GM12878 (cell line): ENCODE results near the gene RPL22. TPM values are rescaled to one million over a fixed set of nuclear protein-coding genes. Genes with fewer than 3 reads are reported as not detected.
A peak's percentile ranks its signal among the peaks of the same experiment; 100 is the strongest.

ENCODE experiments used
- ATAC-seq: fragments of 200-7000 bp; cut with Tn5 transposase; 3 replicates; pipeline ENCODE4 v1.9.1; 2020; ENCODE audit warnings: mild to moderate bottlenecking, moderate library complexity
- BruUV-seq: library from RNA; stranded (reverse); fragments of 400-500 nt; replicated peaks from 2 replicates; lab custom pipeline; 2021; lab: Mats Ljungman, UMichigan
- CTCF ChIA-PET: fragments of 300-600 bp; sonication (Branson Sonifier 250); formaldehyde crosslinking; extraction: SDS; loops from one replicate; lab custom pipeline; 2021; ENCODE audit warnings: inconsistent platforms; lab: Yijun Ruan, JAX
- POLR2A ChIA-PET: fragments of 350-600 bp; formaldehyde crosslinking; extraction: SDS; loops from one replicate; lab custom pipeline; 2021; ENCODE audit warnings: inconsistent platforms; lab: Charles Lee
- RAD21 ChIA-PET: fragments of 300-600 bp; sonication (Branson Sonifier 250); formaldehyde crosslinking; loops from one replicate; lab custom pipeline; 2023; ENCODE audit warnings: antibody characterized with exemption; ENCODE audit not compliant: unreplicated experiment; lab: Charles Lee
- SMC1A ChIA-PET: fragments of 300-600 bp; sonication (Branson Sonifier 250); formaldehyde crosslinking; loops from one replicate; lab custom pipeline; 2023; ENCODE audit not compliant: unreplicated experiment, uncharacterized antibody; lab: Charles Lee
- DNase-seq: peaks from one replicate; pipeline ENCODE4 v3.0.0-alpha.2; 2011; ENCODE audit warnings: low read depth, low spot score
- FAIRE-seq: peaks from 3 replicates; lab custom pipeline; 2011; peaks lifted over from hg19 to GRCh38; lab: Jason Lieb, UNC
- H2AFZ ChIP-seq: 2 replicates; pipeline ENCODE4 v1.6.0; 2011; ENCODE audit warnings: low read depth, low read length, control low read depth; ENCODE audit not compliant: control insufficient read depth
- H3K27ac ChIP-seq: 2 replicates; pipeline ENCODE4 v1.5.1; 2011; ENCODE audit warnings: control low read depth; ENCODE audit not compliant: control insufficient read depth, insufficient read depth
- H3K27me3 ChIP-seq, 2 experiments: replicated peaks in 1 of 2; 2 replicates each; pipeline versions ENCODE4 v1.6.0 to v1.6.1; 2011; ENCODE audit warnings: low read length in 1 of 2; ENCODE audit not compliant: control insufficient read depth in 2 of 2, insufficient read depth in 2 of 2
- H3K36me3 ChIP-seq, 2 experiments: 2 replicates each; pipeline ENCODE4 v1.5.1; 2011; ENCODE audit warnings: low read length in 1 of 2; ENCODE audit not compliant: control insufficient read depth in 2 of 2, insufficient read depth in 2 of 2
- H3K4me1 ChIP-seq: 2 replicates; pipeline ENCODE4 v1.6.1; 2011; ENCODE audit warnings: mild to moderate bottlenecking, low read length, moderate library complexity, mixed read lengths; ENCODE audit not compliant: control insufficient read depth, insufficient read depth
- H3K4me2 ChIP-seq: 2 replicates; pipeline ENCODE4 v1.6.0; 2011; ENCODE audit warnings: control low read depth; ENCODE audit not compliant: control insufficient read depth, insufficient read depth
- H3K4me3 ChIP-seq: fragments of 200-600 bp; sonication (generic); 2 replicates; pipeline ENCODE4 v1.5.1; 2016
- H3K79me2 ChIP-seq: 2 replicates; pipeline ENCODE4 v1.6.0; 2011; ENCODE audit warnings: low read length; ENCODE audit not compliant: control insufficient read depth, insufficient read depth
- H3K9ac ChIP-seq: 2 replicates; pipeline ENCODE4 v1.8.0; 2011; ENCODE audit warnings: low read length, control low read depth, mixed read lengths; ENCODE audit not compliant: control insufficient read depth, insufficient read depth
- H3K9me3 ChIP-seq: replicated peaks from 3 replicates; pipeline ENCODE4 v1.5.1; 2011; ENCODE audit warnings: mild to moderate bottlenecking, low read length; ENCODE audit not compliant: control insufficient read depth, insufficient read depth
- H4K20me1 ChIP-seq: 2 replicates; pipeline ENCODE4 v1.6.0; 2011; ENCODE audit not compliant: control insufficient read depth, insufficient read depth
- GABPA ChIP-seq: IDR thresholded peaks from 2 replicates; pipeline ENCODE4 v1.6.1; 2014; ENCODE audit warnings: antibody characterized with exemption, low read depth, mild to moderate bottlenecking, inconsistent platforms
- IRF3 ChIP-seq: fragments of 450-650 bp; IDR thresholded peaks from 2 replicates; pipeline ENCODE4 v1.6.1; 2014; ENCODE audit warnings: mild to moderate bottlenecking
- POLR2A ChIP-seq: IDR thresholded peaks from 2 replicates; pipeline ENCODE4 v1.6.1; 2011; ENCODE audit warnings: low read depth, mild to moderate bottlenecking, low read length
- POLR2AphosphoS5 ChIP-seq: IDR thresholded peaks from 2 replicates; pipeline ENCODE4 v1.6.1; 2011; ENCODE audit warnings: mild to moderate bottlenecking, low read length, inconsistent platforms
- RAD21 ChIP-seq: IDR thresholded peaks from 2 replicates; pipeline ENCODE4 v1.6.1; 2011; ENCODE audit warnings: mild to moderate bottlenecking, low read depth, low read length, moderate library complexity; ENCODE audit not compliant: insufficient read depth
- SREBF1 ChIP-seq: IDR thresholded peaks from 2 replicates; pipeline ENCODE4 v1.6.1; 2012; ENCODE audit warnings: mild to moderate bottlenecking, low read length
- SUPT20H ChIP-seq: IDR thresholded peaks from 2 replicates; pipeline ENCODE4 v1.6.1; 2011; ENCODE audit warnings: low read depth, mild to moderate bottlenecking, low read length, moderate library complexity, borderline replicate concordance; ENCODE audit not compliant: control insufficient read depth
- WGBS: methylation state at CpG from one replicate; pipeline ENCODE4 v1.1.6; 2016; ENCODE audit warnings: low lambda C conversion rate; ENCODE audit not compliant: insufficient replicate concordance, insufficient coverage; ENCODE audit errors: missing lambda C conversion rate; 5-methylcytosine and 5-hydroxymethylcytosine counted together
- in situ Hi-C: fragments of 300-500 bp; cut with MboI; formaldehyde crosslinking; loops from 9 replicates; pipeline ENCODE4 v1.14.3; 2018; ENCODE audit warnings: mixed read lengths
- intact Hi-C: fragments of 100-400 bp; cut with micrococcal nuclease; formaldehyde crosslinking; loops from one replicate; pipeline ENCODE4 v1.14.2; 2022; ENCODE audit not compliant: unreplicated experiment
- polyA plus RNA-seq, 11 experiments: library from polyadenylated mRNA; depleted of rRNA in 4 of 11; unstranded in 6 of 11; stranded (reverse) in 5 of 11; fragments of >200 nt; fragmentation: Nextera tagmentation in 4 of 11; fragmentation: Illumina TruSeq in 1 of 11; extraction: Ambion mirVana in 4 of 11; extraction: Trizol in 1 of 11; gene quantifications; 1 replicate in 1 of 11; 2 replicates in 10 of 11; pipeline versions ENCODE4 v1.2.1 to v1.2.3, GENCODE V29; 2011 to 2016; ENCODE audit warnings: inconsistent platforms in 2 of 11, missing spikeins in 2 of 11, low read depth in 1 of 11
- total RNA-seq, 4 experiments: library from RNA; depleted of rRNA in 3 of 4; stranded (reverse); fragments of >200 nt in 3 of 4; fragmentation: Illumina TruSeq in 1 of 4; extraction: Trizol in 1 of 4; gene quantifications; 2 replicates each; pipeline versions ENCODE4 v1.2.1 to v1.2.3, GENCODE V29; 2013 to 2021
- TF ChIP-seq, protein P1 (sequence below), 3 experiments: IDR thresholded peaks in 2 of 3; conservative IDR thresholded peaks in 1 of 3; 2 replicates each; pipeline ENCODE4 v1.5.1; 2011; ENCODE audit warnings: low read depth in 3 of 3, low read length in 3 of 3, mild to moderate bottlenecking in 3 of 3, control low read depth in 2 of 3, moderate library complexity in 2 of 3, inconsistent platforms in 1 of 3, mixed read lengths in 1 of 3; ENCODE audit not compliant: control insufficient read depth in 2 of 3, insufficient read depth in 1 of 3; ENCODE audit errors: extremely low read depth in 1 of 3

Gene RPL22
- total and polyA plus RNA-seq, 10 of the 15 experiments (the other 5 are each of a cell fraction or from before 2014, with no cell fraction given): 191 to 560 (median 430) TPM

DNA sequence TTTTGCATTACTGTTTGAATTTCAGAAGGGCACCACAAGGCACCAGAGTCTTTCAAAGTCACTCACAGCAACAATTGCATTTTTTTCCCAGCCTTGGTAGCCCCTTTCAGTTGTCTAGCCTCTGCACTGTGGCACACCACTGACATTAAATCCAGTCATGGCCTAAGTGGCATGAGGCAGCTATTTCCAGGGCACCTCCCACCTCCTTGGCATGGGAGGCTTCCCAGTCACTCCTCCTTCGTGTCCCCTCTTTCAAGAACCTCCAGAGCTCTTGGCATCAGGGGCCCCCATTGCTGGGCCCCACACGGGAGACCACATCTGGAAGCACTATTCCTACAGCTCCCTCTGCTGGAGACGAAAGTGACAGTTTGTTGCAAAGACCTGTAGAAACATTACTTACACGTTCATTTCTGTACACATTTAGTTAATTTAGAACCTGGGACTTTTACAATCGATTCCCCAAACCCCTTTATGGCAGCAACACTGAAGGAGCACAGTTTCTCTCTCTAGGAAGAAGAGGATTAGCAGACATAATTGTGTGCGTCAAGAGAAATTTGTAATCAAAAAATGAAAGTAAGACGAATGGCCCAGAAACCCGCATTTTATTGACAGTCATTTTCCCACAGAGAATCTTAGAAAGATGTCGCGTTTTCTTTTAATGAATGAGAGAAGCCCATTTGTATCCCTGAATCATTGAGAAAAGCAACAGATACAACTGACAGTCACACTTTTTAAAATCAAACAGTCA is 13.6 kb downstream of the RPL22 start:
- Histone ChIP-seq H3K9me3 (no peaks in the 10 kb centered on the region), H3K9ac (no peak overlapping the region), H2AFZ (no peak overlapping the region), H3K27me3 (no peaks in the 10 kb centered on the region; a peak in 1 of 4 replicates), H3K4me2 (no peak overlapping the region), H3K27ac (no peak overlapping the region), H3K4me3 (no peak overlapping the region), H4K20me1 (peaks cover 22% of the 10 kb centered on the region), H3K79me2 (peaks cover 5% of the 10 kb centered on the region), H3K4me1 (no peaks in the 10 kb centered on the region), H3K36me3 (peaks cover 11 to 32% of the 10 kb centered on the region in 2 experiments)
- ATAC-seq: peak; percentile 32; the same call in 1 of the 3 replicates
- 64% methylated on average over 10 of the region's 10 CpGs for WGBS
- DNase-seq: no peak
- no peak for FAIRE-seq
- SMC1A ChIA-PET: interaction anchor here (1.0 kb wide), 1 partner anchor 75 kb away, joined by 3 read pairs; no protein-coding TSS in a partner anchor
- POLR2A ChIA-PET: no interaction called here
- CTCF ChIA-PET: interaction anchor here (1.0 to 1.4 kb wide), 6 partner anchors 8 to 232 kb away, joined by 3 to 9 read pairs (median 4); partner anchors contain the start of genes RNF207 and RPL22
- in situ Hi-C loops: no loop called here
- intact Hi-C loops: no loop called here
- BruUV-seq: no TSS peak
- no peak for TF ChIP-seq GABPA
- TF ChIP-seq SREBF1: no peak
- no peak for TF ChIP-seq SUPT20H
- peak; percentile 34; the same call in 1 of the 2 replicates for TF ChIP-seq RAD21
- TF ChIP-seq, protein P1, sequence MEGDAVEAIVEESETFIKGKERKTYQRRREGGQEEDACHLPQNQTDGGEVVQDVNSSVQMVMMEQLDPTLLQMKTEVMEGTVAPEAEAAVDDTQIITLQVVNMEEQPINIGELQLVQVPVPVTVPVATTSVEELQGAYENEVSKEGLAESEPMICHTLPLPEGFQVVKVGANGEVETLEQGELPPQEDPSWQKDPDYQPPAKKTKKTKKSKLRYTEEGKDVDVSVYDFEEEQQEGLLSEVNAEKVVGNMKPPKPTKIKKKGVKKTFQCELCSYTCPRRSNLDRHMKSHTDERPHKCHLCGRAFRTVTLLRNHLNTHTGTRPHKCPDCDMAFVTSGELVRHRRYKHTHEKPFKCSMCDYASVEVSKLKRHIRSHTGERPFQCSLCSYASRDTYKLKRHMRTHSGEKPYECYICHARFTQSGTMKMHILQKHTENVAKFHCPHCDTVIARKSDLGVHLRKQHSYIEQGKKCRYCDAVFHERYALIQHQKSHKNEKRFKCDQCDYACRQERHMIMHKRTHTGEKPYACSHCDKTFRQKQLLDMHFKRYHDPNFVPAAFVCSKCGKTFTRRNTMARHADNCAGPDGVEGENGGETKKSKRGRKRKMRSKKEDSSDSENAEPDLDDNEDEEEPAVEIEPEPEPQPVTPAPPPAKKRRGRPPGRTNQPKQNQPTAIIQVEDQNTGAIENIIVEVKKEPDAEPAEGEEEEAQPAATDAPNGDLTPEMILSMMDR (IDR thresholded peaks at IDR 0.05 in 2 of 3, conservative IDR thresholded peaks at IDR 0.05 in 1 of 3; ENCODE audit: control insufficient read depth in 2 of 3, extremely low read depth in 1 of 3, insufficient read depth in 1 of 3, low read depth in 3 of 3, low read length in 3 of 3): peak; percentile 37 to 53 (median 45); a peak in 5 of 6 replicates
- no peak for TF ChIP-seq IRF3
- TF ChIP-seq POLR2AphosphoS5: 0 out of 2 replicates have a peak, but pooled peaks have one; percentile 30
- TF ChIP-seq POLR2A: peak; percentile 44; the same call in 1 of the 2 replicates
- RAD21 ChIA-PET: interaction anchor here (1.0 kb wide), 1 partner anchor 19 kb away, joined by 4 read pairs; no protein-coding TSS in a partner anchor
